Spleen (tissue), 7 donors: ENCODE results near the gene ACOT11.

Experiments used
- CTCF ChIP-seq, 11 experiments: fragments of 200-600 bp in 7 of 11; fragments of 450-650 bp in 4 of 11; sonication (generic) in 4 of 11; IDR thresholded peaks in 8 of 11; conservative IDR thresholded peaks in 3 of 11; 1 replicate in 7 of 11; 2 replicates in 4 of 11; pipeline versions ENCODE4 v1.4.0 to v1.8.0; 2016 to 2021; ENCODE audit warnings: antibody characterized with exemption in 11 of 11, inconsistent platforms in 4 of 11, mild to moderate bottlenecking in 1 of 11
- POLR2A ChIP-seq, 3 donors: fragments of 450-650 bp; IDR thresholded peaks; one replicate each; pipeline ENCODE4 v1.5.1; 2017; ENCODE audit warnings: antibody characterized with exemption in 3 of 3, mild to moderate bottlenecking in 1 of 3
- POLR2AphosphoS5 ChIP-seq, 3 donors: sonication (generic); formaldehyde crosslinking; IDR thresholded peaks; one replicate each; pipeline ENCODE4 v1.5.1; 2017; ENCODE audit warnings: antibody characterized with exemption in 3 of 3
- donor health status: DM: no; HTN: no; CAD: no; lungs with moderate emphysema.
- donor health status: DM: no; HTN: no; CAD: no.
- donor health status: DM: no; HTN: no; CAD: no.

GRCh38 chr1:54604051-54604450 is 56.0 kb downstream of the ACOT11 start:
- no peak for TF ChIP-seq CTCF (IDR thresholded peaks at IDR 0.05 in 8 of 11, conservative IDR thresholded peaks at IDR 0.05 in 3 of 11)
- no peak for TF ChIP-seq POLR2A (IDR thresholded peaks at IDR 0.05)
- TF ChIP-seq POLR2AphosphoS5 (IDR thresholded peaks at IDR 0.05): no peak
